Measurements from ENCODE around the gene KDM4B. TPM values are rescaled to one million over a fixed set of nuclear protein-coding genes. Genes with fewer than 3 reads are reported as not detected.
A peak's percentile ranks its signal among the peaks of the same experiment; 100 is the strongest.

KDM4B gene
- total RNA-seq, 4 donors from 2014 or later = 28.7 to 75.1 (median 46.1) TPM

DNA sequence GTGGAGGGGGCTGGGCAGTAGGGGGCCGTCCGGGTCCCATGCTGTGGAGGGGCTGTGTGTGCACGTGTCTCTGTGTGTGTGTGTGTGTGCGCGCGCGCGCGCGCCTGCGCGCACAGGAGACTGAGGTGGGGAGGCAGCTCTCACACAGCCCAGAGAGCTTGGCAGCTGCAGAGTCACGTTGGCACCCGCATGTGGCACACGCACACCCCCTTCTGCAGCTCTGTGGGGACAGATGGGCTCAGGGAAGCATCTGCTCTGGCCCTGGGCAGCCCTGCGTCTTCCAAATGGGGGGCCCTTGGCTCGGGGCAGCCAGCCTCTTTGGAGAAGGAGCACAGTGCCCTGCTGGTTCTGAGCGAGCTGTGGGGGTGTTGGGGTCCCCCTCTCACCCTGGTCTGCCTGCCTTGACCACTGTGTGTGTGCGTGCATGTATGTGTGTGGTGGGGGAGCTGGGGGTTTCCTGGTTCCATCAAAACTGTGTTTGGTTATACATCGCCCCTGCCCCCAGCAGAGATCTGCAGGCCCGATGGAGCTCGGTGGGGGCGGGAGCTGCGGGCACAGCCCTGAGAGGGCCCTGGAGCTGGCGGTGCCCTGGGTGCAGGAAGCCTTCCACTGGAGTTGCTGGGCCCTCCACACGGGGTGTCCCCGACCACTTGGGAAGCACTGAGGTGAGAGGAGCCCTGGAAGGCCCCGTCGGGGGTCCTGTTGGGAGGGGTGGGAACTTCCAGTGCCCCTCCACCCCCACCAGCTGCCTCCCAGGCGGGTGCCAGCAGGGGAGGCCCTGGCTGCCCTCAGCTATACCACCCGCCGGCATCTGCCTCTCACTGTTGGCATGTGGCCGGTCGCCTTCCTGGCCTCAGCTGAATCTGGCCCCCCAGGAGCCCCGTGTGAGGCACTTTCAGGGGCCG lies 67.1 kb downstream of the KDM4B start:
- peaks cover 0 to 48% (median 0%) of the 10 kb centered on the region in 3 donors for H3K36me3 ChIP-seq
- H3K9me3 ChIP-seq = no peaks in the 10 kb centered on the region
- no peaks in the 10 kb centered on the region for H3K27me3 ChIP-seq
- TF ChIP-seq, protein P1, sequence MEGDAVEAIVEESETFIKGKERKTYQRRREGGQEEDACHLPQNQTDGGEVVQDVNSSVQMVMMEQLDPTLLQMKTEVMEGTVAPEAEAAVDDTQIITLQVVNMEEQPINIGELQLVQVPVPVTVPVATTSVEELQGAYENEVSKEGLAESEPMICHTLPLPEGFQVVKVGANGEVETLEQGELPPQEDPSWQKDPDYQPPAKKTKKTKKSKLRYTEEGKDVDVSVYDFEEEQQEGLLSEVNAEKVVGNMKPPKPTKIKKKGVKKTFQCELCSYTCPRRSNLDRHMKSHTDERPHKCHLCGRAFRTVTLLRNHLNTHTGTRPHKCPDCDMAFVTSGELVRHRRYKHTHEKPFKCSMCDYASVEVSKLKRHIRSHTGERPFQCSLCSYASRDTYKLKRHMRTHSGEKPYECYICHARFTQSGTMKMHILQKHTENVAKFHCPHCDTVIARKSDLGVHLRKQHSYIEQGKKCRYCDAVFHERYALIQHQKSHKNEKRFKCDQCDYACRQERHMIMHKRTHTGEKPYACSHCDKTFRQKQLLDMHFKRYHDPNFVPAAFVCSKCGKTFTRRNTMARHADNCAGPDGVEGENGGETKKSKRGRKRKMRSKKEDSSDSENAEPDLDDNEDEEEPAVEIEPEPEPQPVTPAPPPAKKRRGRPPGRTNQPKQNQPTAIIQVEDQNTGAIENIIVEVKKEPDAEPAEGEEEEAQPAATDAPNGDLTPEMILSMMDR (IDR thresholded peaks at IDR 0.05) = no peak
- TF ChIP-seq POLR2A (IDR thresholded peaks at IDR 0.05) = no peak
- DNase-seq = no peak
- H3K4me1 ChIP-seq = peaks cover 0 to 8% (median 2%) of the 10 kb centered on the region in 4 donors
- H3K4me3 ChIP-seq = no peak overlapping the region
- no peak overlapping the region for H3K27ac ChIP-seq

DNA sequence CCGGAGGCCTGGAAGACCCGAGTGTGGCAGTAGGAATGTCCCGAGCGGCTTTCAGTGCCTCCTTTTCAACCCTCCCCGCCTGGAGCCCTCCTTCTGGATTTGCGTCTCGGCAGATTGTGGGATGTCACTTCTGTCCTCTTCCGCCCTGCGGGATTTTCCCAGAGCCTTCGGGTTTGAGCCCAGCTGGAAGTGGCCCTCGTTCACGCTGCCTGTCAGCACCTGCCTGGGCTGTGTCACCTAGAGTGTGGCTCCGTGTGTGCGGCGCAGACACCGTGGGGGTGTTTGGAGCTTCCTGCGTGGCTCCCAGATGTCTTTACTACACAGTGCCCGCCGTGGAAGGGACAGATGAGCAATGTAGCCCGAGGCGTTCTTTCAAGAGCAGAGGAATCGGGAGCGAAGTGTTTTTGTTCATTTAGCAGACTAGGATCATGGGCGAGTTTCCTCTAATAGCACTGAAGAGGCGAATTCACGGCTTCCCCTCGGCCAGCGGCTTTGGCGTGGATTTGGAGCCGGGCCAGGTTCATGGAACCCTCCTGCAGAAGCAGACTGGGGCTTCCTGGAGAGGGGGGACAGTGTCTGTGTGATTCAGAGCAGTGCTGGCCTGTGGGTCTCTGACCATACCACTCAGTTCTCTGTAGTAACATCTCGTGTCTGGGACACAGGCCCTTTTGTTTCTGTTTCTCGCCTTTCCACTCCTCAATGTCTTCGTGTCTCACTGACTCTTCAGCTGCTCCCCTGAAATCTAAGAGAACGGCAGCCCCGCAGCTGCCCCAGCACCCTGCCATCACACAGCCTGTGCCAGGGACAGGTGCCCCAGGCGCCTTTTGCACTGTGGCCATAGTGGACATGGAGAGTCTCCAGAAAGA lies 68.0 kb downstream of the KDM4B start:
- TF ChIP-seq, protein P1 (IDR thresholded peaks at IDR 0.05) = no peak
- no peak for TF ChIP-seq POLR2A (IDR thresholded peaks at IDR 0.05)
- Histone ChIP-seq H3K4me1 (peaks cover 0 to under 1% (median 0%) of the 10 kb centered on the region in 4 donors), H3K4me3 (no peak overlapping the region), H3K36me3 (peaks cover 0 to 56% (median 0%) of the 10 kb centered on the region in 3 donors), H3K9me3 (no peaks in the 10 kb centered on the region), H3K27me3 (no peaks in the 10 kb centered on the region), H3K27ac (no peak overlapping the region)
- no peak for DNase-seq

GRCh38 chr19:5037936-5038335 lies 69.0 kb downstream of the KDM4B start:
- no peak for TF ChIP-seq POLR2A (IDR thresholded peaks at IDR 0.05)
- TF ChIP-seq, protein P1 (IDR thresholded peaks at IDR 0.05) = no peak
- no peak for DNase-seq
- Histone ChIP-seq H3K4me3 (no peak overlapping the region), H3K9me3 (no peaks in the 10 kb centered on the region), H3K36me3 (peaks cover 0 to 60% (median 0%) of the 10 kb centered on the region in 3 donors), H3K27me3 (no peaks in the 10 kb centered on the region), H3K4me1 (no peaks in the 10 kb centered on the region), H3K27ac (no peak overlapping the region)

- H3K9me3 ChIP-seq = no peaks in the 10 kb centered on the region
- H3K27ac ChIP-seq = no peak overlapping the region
- TF ChIP-seq, protein P1 (IDR thresholded peaks at IDR 0.05) = peak in 4 of 6 experiments; percentile 30 to 39 (median 37)
- no peak for TF ChIP-seq POLR2A (IDR thresholded peaks at IDR 0.05)
- peaks cover 0 to 54% (median 0%) of the 10 kb centered on the region in 3 donors for H3K36me3 ChIP-seq
- DNase-seq = no peak
- no peak overlapping the region for H3K4me3 ChIP-seq
- no peaks in the 10 kb centered on the region for H3K4me1 ChIP-seq
- no peaks in the 10 kb centered on the region for H3K27me3 ChIP-seq
Measured at GRCh38 chr19:5038631-5039271, 69.8 kb downstream of the KDM4B start.

Measured in Peyer's patch (tissue), 4 donors.